ENCODE results near the gene HSPB7. TPM values are rescaled to one million over a fixed set of nuclear protein-coding genes. Genes with fewer than 3 reads are reported as not detected.
"Not testable (repeated sequence)": the region's sequence is repeated elsewhere in the genome, so short reads cannot be mapped to it uniquely, and the experiment has no call there.

Gene HSPB7
- total RNA-seq, 2 experiments from 2014 or later = not detected

DNA sequence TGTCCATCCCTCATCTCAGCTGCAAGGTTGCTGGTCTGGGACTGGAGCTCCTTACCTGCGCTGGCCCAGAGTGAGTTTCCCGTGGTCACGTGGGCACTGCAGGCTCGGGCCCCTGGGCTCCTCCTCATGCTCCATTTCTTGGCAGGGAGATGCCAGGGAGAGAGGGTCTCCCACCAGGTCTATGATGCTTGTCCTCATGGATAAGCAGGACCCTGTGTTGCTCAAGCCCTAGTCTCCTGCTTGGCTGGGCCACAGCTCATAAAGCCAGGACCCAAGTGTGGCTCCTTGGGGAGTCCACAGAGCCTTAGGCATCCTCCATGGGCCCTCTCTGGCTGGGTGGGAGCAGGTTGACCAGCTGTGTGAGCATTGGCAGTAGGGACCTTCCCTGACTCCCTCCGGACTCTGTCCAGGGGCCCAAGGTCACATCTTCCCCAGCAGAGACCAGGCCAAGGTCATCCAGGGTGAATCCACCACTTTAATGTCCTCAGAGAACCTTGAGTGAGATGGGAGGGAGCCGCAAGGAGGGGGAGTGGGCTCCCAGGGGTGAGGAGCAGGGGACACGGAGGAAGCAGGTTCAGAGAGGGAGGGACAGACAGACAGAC, 39.6 kb upstream of the HSPB7 start:
- not testable (repeated sequence) for ATAC-seq; H3K36me3 Mint-ChIP-seq; H3K27me3 Mint-ChIP-seq; H3K27ac Mint-ChIP-seq; H3K9me3 Mint-ChIP-seq (ENCODE audit: low read depth); H3K4me3 Mint-ChIP-seq; DNase-seq
- peaks cover 11% of the 10 kb centered on the region for H3K4me1 Mint-ChIP-seq
- CTCF ChIA-PET = interaction anchor here (4.6 kb wide), 1 partner anchor 49 kb away, joined by 39 read pairs; no protein-coding TSS in a partner anchor

GRCh38 chr1:16056521-16056912, 38.7 kb upstream of the HSPB7 start:
- H3K27ac Mint-ChIP-seq; ATAC-seq; H3K27me3 Mint-ChIP-seq; H3K36me3 Mint-ChIP-seq; H3K4me3 Mint-ChIP-seq; H3K9me3 Mint-ChIP-seq (ENCODE audit: low read depth); DNase-seq: not testable (repeated sequence)
- peaks cover 11% of the 10 kb centered on the region for H3K4me1 Mint-ChIP-seq
- CTCF ChIA-PET = interaction anchor here (0.6 to 4.6 kb wide), 12 partner anchors 8 to 278 kb away, joined by 3 to 39 read pairs (median 5); partner anchors contain the start of gene FAM131C

DNA sequence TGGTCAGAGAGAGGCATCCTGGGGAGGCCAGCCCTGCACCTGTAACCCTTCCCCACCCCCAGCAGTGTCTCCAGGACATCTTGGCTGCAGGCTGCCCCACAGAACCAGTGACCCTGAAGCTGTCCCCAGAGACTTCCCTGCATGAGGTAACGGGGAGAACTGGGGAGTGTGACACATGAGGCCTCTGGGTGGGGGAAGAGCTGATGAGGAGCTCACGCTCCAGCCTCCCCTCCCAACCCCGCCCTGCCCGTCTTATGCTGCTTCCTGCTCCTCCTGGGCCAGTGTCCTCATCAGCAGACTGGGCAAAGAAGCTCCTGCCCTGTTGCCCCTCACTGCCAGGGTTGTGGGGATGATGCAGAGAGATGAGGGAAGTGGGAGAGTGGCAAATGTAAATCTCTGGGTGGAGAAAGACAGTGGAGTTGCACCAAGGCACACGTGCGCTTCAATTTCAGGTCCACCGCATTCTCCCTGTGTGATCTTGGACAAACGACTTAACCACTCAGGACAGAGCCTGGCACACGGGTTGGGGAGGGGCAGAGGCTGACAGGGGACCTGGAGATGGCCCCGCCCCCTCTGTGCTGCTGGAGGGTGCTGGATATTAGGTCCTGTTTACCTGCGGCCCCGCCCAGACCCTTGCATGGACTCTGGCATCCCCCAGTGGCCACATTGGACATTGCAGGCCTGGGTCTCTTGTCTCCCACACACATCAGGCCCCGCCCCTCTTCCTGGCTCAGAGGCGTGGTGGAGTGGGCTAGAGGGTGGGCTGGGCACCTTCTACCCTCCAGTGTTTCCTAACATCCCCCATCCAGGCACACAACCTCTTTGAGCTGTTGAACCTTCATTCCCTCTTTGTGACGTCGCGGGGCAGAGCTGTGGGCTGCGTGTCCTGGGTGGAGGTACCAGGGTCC, 38.0 kb upstream of the HSPB7 start:
- CTCF ChIA-PET = interaction anchor here (0.6 to 4.6 kb wide), 14 partner anchors 9 to 453 kb away, joined by 3 to 39 read pairs (median 5); partner anchors contain the start of gene FAM131C
- Mint-ChIP-seq H3K27ac (no peak overlapping the region), H3K27me3 (peaks cover 4% of the 10 kb centered on the region), H3K9me3 (ENCODE audit: low read depth) (no peaks in the 10 kb centered on the region), H3K4me1 (peaks cover 11% of the 10 kb centered on the region), H3K4me3 (no peak overlapping the region), H3K36me3 (no peaks in the 10 kb centered on the region)
- DNase-seq (peak; percentile 94), ATAC-seq (peak; percentile 98)

DNA sequence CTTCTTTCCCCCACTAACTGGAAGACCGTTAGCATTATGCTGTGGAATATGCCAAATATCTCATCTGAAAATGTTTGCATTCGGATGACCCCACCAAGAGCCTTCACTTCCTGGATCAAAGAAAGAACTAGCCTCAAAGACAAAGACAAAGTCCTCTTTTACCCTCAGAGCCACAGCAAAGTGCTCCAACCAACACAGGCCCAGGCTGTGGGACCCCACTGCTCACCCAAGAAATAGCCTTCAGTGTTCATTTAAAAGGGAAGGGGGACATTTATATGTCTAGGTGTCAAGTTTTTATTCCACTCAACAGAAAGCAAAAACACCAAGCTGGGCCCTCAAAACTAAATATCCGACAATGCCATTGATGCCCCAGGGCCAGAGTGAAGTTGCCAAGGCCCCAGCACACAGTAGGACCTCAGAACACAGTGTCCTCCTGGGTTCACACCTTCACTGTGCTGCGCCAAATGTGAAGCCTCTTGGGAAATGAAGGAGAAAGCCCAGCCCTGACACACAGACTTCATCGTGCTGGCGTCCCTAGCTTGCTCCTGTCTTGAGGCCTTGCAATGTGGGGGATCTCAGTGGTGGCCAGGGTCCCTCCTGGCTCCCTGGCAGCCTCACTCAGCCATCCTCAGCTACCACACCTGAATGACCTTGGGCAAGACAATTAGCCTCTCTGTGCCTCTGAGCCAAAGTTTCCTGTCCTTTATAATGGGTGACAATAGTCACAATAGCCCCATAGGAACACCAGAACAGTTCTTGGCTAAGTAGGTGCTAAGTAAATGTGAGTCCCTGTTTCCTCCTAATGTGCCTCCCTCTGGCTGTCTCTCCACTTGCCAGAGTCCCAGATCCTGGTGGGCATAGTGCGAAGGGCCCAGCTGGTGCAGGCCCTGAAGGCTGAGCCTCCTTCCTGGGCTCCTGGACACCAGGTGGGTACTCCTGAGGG, 37.0 kb upstream of the HSPB7 start:
- H3K4me1 Mint-ChIP-seq = peaks cover 11% of the 10 kb centered on the region
- H3K4me3 Mint-ChIP-seq = no peak overlapping the region
- no peak for ATAC-seq
- H3K9me3 Mint-ChIP-seq (ENCODE audit: low read depth) = no peaks in the 10 kb centered on the region
- H3K27ac Mint-ChIP-seq = no peak overlapping the region
- H3K36me3 Mint-ChIP-seq = no peaks in the 10 kb centered on the region
- CTCF ChIA-PET = interaction anchor here (0.7 to 4.6 kb wide), 10 partner anchors 10 to 452 kb away, joined by 3 to 39 read pairs (median 6); partner anchors contain the start of gene FAM131C
- H3K27me3 Mint-ChIP-seq = peaks cover 3% of the 10 kb centered on the region
- no peak for DNase-seq

- ATAC-seq (no peak), DNase-seq (no peak)
- H3K36me3 Mint-ChIP-seq = no peaks in the 10 kb centered on the region
- CTCF ChIA-PET = interaction anchor here (1.4 to 4.6 kb wide), 4 partner anchors 11 to 262 kb away, joined by 3 to 39 read pairs (median 14); no protein-coding TSS in a partner anchor
- peaks cover 10% of the 10 kb centered on the region for H3K27me3 Mint-ChIP-seq
- no peak overlapping the region for H3K4me3 Mint-ChIP-seq
- H3K27ac Mint-ChIP-seq = no peak overlapping the region
- H3K4me1 Mint-ChIP-seq = peaks cover 11% of the 10 kb centered on the region
- no peaks in the 10 kb centered on the region for H3K9me3 Mint-ChIP-seq (ENCODE audit: low read depth)
Measured at GRCh38 chr1:16053781-16054502, 36.1 kb upstream of the HSPB7 start.

- H3K36me3 Mint-ChIP-seq; DNase-seq; H3K27ac Mint-ChIP-seq; H3K4me3 Mint-ChIP-seq; H3K9me3 Mint-ChIP-seq (ENCODE audit: low read depth); CTCF ChIA-PET; ATAC-seq: not testable (repeated sequence)
- H3K27me3 Mint-ChIP-seq = peaks cover 17% of the 10 kb centered on the region
- peaks cover 11% of the 10 kb centered on the region for H3K4me1 Mint-ChIP-seq
Measured at GRCh38 chr1:16051949-16052348, 34.1 kb upstream of the HSPB7 start.

DNA sequence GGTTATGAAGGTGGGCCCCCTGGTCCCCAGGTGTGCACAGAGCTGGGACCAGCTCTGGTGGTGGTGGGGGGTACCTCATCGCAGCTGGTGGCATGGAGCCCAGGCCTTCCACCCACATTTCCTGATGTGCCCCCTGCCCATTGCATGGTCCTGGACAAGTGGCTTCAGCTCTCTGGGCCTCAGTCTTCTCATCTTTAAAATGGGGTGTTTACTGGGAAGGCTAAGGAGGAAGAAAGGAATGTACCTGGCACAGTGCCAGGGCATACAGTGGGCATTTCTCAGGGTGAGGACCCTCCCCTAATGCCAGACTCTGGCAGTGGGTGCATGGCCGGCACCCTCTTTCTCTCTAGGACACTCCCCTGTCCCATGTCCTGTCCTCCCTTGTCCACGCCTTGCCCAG, 33.2 kb upstream of the HSPB7 start:
- H3K27ac Mint-ChIP-seq = no peak overlapping the region
- H3K4me1 Mint-ChIP-seq = peaks cover 8% of the 10 kb centered on the region
- ATAC-seq (no peak), DNase-seq (no peak)
- H3K36me3 Mint-ChIP-seq = no peaks in the 10 kb centered on the region
- H3K27me3 Mint-ChIP-seq = peaks cover 18% of the 10 kb centered on the region
- no peak overlapping the region for H3K4me3 Mint-ChIP-seq
- CTCF ChIA-PET = no interaction called here
- H3K9me3 Mint-ChIP-seq (ENCODE audit: low read depth) = no peaks in the 10 kb centered on the region

GRCh38 chr1:16050328-16050727, 32.5 kb upstream of the HSPB7 start:
- Mint-ChIP-seq H3K36me3 (no peaks in the 10 kb centered on the region), H3K4me1 (peaks cover 5% of the 10 kb centered on the region), H3K27me3 (peaks cover 18% of the 10 kb centered on the region), H3K9me3 (ENCODE audit: low read depth) (no peaks in the 10 kb centered on the region), H3K4me3 (no peak overlapping the region), H3K27ac (no peak overlapping the region)
- DNase-seq = no peak
- CTCF ChIA-PET = interaction anchor here (1.4 kb wide), 1 partner anchor 259 kb away, joined by 3 read pairs; no protein-coding TSS in a partner anchor
- no peak for ATAC-seq

DNA sequence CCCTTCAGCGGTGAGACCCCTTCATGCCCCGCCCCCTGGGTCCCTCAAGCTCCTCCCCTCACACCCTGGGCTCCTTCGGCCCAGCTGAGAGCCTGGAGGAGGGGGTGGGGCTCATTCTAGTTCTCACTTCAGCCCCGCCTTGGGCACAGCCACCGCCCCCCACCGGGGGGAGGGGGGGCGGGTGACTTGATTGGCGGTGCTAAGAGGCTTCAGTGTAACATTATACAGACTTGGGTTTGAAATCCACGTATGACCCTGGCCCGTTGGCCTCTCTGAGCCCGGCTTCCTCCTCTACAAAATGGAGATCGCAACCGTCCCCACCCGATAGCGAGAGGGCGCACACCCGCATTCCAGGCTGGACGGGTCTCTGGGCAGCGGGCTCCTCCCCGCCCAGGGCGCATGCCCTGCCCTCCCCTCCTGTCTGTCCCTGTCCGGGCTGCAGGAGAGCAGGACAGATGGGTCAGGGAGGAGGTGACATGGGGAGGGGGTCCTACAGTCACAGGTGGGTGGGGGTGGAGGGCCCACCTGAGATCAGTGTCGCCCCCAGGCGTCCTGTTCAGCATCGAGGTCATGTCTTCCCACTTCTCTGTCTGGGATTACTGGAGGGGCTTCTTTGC, 30.8 kb upstream of the HSPB7 start:
- no peaks in the 10 kb centered on the region for H3K9me3 Mint-ChIP-seq (ENCODE audit: low read depth)
- DNase-seq (no peak), ATAC-seq (peak; percentile 54)
- H3K27ac Mint-ChIP-seq = no peak overlapping the region
- H3K4me1 Mint-ChIP-seq = peaks cover under 1% of the 10 kb centered on the region
- CTCF ChIA-PET = no interaction called here
- no peaks in the 10 kb centered on the region for H3K36me3 Mint-ChIP-seq
- H3K4me3 Mint-ChIP-seq = no peak overlapping the region
- H3K27me3 Mint-ChIP-seq = peaks cover 18% of the 10 kb centered on the region

DNA sequence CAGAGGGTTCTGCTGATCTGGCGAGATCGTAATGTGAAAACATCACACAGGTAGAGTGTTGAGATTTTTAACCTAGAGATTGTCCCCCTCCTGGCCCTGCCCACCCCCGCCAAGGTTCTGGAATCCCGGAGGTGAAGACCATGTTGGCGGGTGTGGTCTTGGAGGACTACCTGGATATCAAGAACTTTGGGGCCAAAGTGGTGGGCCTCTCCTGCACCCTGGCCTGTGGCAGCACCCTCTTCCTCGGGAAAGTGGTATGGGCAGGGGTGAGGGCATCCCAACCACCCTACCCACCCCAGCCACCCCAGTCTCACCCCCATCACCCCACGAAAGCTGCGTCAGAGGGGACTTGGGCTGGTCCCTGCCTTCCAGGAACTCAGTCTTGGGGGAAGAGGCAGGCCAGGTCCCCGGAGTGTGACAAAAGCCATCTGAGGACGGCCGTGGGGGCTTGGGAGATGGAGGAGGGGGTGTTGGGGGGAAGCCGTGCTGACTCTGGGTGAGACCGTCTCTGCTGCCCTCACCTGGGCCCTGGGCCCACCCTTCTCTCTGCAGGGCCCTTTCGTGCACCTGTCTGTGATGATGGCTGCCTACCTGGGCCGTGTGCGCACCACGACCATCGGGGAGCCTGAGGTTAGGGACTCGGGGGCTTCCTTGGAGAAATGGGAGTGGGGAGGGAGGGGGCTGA, 30.1 kb upstream of the HSPB7 start:
- CTCF ChIA-PET = interaction anchor here (1.1 kb wide), 1 partner anchor 39 kb away, joined by 3 read pairs; no protein-coding TSS in a partner anchor
- Mint-ChIP-seq H3K4me3 (no peak overlapping the region), H3K36me3 (no peaks in the 10 kb centered on the region), H3K27ac (no peak overlapping the region), H3K9me3 (ENCODE audit: low read depth) (no peaks in the 10 kb centered on the region), H3K27me3 (peaks cover 18% of the 10 kb centered on the region), H3K4me1 (no peaks in the 10 kb centered on the region)
- no peak for DNase-seq
- ATAC-seq = no peak

GRCh38 chr1:16046842-16047241, 29.0 kb upstream of the HSPB7 start:
- DNase-seq (no peak), ATAC-seq (no peak)
- peaks cover 18% of the 10 kb centered on the region for H3K27me3 Mint-ChIP-seq
- no peaks in the 10 kb centered on the region for H3K36me3 Mint-ChIP-seq
- CTCF ChIA-PET = interaction anchor here (1.1 kb wide), 1 partner anchor 37 kb away, joined by 3 read pairs; no protein-coding TSS in a partner anchor
- H3K4me1 Mint-ChIP-seq = no peaks in the 10 kb centered on the region
- no peak overlapping the region for H3K4me3 Mint-ChIP-seq
- H3K27ac Mint-ChIP-seq = no peak overlapping the region
- no peaks in the 10 kb centered on the region for H3K9me3 Mint-ChIP-seq (ENCODE audit: low read depth)
